NCI-H82 treated with DMSO at 0.1 percent for 48 hours (cell line): ENCODE data around the gene DTWD1.
A peak's percentile ranks its signal among the peaks of the same experiment; 100 is the strongest.
"Not testable (repeated sequence)": the region's sequence is repeated elsewhere in the genome, so short reads cannot be mapped to it uniquely, and the experiment has no call there.

Experiments
- DNase-seq: peaks from one replicate; lab custom pipeline; 2025; ENCODE audit not compliant: unreplicated experiment; lab: John Stamatoyannopoulos, UW

Gene DTWD1

DNA sequence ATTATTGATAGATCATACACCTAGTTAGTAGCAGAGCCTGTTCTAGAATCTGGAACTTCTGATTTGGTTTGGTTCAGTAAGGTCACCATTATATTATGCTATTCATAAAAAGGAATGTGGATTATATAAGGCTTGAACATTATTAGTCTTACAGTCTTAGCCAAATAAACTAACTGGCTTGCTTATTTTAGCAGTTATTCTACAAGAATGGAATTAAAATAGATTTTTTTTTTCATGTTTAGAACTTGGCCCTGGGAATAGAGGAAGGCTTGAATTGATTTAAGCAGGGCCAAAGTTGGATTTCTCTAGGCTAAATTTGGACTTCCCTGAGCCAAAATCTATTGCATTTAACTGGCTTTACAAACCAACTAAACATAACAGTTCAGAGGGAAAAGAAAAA is 24.4 kb downstream of the DTWD1 start:
- no peak for DNase-seq

DNA sequence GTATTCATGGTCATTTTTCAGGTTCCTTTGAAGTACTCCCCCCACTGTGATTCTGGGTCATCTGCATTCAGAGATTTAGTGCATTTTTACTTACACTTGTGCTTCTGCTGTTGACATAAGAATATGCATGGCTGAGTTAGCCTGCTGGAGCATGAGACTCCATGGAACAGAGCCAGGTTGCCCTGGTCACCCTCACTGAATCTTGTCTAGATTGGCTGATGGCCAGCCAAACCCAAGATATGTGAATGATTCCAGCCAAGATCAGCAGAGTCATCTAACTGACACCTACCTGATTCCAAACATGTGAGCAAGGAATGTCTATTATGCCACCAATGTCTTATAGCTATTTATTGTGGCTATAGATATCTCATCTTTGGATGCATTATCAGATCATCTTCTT is 25.1 kb downstream of the DTWD1 start:
- no peak for DNase-seq

DNA sequence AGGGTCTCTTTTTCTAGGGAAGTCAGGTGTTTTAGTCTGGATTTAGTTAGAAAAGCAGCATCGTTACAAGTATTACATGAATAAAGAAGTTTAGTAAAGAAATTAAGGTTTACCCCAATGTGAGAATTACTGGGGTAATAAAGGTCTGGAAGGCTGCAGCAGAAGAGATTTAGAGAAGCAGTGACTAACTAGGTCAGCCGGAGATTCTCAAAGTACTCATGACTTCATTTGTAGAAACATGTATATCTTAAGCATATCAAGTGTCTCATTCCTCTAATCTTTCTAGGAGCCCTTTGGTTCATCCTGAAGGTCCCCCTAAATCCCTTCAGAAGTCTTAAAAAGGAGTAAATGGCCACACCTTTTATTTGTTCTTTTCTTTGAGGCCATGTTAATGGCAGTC is 26.0 kb downstream of the DTWD1 start:
- DNase-seq: no peak

DNA sequence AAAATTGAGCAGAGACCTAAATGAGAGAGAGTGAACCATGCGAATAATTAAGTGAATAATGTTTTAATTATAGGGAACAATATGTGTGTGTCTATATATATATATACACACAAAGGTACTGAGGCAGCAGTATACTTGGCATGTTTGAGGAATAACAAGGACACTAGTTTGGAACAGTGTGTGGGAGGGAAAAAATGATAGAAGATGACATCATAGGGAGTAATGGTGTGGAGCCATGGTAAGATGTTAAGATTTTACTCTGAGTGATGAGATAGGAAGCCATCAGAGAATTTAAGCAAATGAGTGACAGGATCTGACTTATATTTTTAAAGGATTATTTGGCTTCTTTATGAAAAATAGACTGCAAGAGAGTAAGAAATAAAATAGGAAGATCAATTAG is 29.1 kb downstream of the DTWD1 start:
- DNase-seq: no peak

DNA sequence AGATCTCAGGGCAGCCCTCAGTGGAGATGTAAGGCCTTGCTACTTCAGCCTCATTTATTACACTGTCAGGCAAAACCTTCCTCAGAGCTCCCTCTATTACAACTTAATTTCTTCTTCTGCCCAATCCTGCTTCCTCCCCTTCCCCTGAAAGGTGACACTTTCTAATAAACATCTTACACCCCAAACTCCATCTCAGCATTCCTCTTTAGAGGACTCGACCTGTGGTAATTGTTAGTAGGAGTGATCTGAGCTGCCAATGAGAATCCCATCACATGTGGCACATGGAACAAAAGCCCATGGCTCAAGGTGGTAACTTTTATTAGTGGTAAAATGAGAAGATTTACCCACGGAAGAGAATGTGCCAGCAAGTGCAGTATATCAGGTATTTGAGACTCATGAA is 29.8 kb downstream of the DTWD1 start:
- no peak for DNase-seq

DNA sequence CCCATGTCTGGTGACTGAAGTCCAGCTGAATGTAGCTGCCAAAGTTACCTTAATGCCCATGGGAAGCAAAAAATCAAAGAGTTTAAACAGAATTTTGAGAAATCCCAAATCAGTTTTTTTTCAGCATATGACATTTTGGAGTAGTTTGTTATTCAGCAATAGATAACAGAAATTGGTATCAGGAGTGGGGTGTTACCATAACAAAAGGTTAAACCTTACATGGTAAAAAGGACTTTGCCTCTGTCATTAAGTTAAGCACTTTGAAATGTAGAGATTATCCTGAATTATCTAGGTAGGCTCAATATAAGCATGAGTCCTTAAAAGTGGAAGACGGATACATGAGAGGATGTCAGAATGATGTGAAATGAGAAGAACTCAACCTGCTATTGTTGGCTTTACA is 32.1 kb downstream of the DTWD1 start:
- no peak for DNase-seq

DNA sequence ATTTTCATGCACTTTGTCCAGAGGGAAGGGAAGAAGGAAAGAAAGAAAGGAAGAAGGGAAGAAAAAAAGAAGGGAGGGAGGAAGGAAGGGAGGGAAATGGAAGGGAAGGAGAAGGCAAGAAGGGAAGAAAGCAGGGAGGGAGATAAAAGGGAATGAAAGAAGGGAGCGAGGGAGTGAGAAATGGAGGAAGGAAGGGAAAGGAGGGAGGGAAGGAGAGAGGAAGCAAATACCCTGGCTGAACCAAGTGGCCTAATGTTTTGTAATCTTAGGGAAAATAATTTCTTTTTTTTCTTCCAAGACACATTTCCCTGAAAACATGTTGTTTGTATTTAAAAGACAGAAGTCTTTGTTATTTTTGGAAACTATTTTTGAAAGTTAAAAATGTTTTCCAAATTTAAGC is 35.9 kb downstream of the DTWD1 start:
- no peak for DNase-seq

DNA sequence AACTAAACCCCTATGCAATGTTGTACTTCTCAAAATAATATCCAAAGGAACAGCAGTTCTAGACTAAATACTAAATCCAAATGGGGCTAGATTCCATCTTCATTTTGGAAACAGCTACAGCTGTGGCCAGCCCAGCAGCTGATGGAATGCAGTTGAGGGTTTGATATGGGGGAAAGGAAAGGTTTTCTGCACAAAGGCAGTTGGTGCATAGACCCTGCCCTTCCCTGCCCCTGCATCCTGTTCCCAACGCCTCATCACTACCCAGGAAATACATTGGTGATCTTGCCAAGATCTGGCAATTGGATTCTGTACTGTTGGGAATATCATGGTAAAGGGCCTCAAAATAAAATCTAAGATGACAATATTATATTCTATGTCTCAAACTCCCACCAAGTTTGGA is 43.9 kb downstream of the DTWD1 start:
- no peak for DNase-seq

DNA sequence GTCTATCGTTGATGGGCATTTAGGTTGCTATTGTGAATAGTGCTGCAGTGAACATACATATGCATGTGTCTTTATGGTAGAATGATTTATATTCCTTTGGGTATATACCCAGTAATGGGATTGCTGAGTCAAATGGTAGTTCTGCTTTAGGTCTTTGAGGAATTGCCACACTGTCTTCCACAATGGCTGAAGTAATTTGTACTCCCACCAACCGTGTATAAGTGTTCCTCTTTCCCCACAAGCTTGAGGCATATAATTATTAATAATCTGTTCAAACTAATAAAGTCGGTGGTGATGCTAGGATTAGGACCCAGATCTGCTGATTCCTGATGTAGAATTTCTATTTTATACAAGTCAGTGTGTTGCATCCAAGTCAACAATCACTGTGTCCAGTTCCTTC is 45.6 kb downstream of the DTWD1 start:
- DNase-seq: not testable (repeated sequence)

DNA sequence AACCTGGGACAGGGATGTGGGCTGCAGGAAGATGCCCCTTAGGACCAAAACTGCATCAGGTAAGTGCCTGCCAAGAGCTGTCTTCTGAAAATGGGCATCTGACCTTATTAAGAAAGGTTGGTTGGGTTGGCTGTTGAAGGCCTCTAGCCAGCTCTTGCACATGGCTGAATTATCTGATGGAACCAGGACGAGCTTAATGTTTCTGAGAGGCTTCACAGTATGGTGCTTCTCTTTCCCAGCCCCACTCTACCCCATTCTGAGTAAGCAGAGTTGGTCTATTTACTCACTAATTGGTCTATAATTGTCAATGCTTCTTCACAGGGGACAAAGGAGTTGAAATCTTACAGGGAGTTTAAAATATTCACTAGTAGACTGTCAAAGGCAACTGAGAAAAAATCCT is 48.4 kb downstream of the DTWD1 start:
- no peak for DNase-seq

DNA sequence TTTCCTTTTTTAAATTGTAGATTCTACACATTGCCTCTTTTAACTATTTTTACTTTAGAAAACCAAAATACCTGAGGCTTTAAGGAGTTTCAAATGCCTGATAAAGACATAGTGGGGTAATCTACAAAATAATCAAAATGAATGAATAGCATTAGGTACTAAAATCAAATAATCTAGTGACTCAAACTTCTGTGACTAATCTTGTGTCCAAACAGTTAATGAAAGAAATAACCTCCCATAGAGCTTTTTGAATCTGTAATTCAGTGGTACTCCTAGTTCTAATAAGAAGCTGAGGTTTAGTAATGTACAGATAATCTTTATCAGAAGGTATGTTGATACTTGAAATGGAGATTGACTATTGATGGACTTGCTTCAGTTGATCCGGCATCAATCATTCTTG is 53.0 kb downstream of the DTWD1 start:
- no peak for DNase-seq

DNA sequence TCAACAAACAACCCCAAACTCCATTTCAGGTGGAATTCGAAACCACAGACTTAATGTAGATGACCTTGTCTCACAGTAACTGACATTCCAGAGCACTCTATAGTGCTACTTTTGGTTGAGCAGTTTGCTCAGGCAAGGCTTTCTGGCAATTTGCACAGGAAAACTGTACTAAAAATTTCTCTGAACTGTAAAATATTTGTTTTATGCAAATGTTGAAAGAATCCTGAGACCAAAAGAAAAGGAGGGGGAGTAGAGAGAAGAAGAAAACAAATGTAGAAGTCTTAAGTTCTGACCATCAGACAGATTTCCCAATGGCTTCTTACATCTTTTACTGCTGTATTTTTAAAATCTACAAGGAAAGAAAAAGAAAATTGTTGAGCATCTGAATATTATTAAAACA is 53.5 kb downstream of the DTWD1 start:
- DNase-seq: no peak

DNA sequence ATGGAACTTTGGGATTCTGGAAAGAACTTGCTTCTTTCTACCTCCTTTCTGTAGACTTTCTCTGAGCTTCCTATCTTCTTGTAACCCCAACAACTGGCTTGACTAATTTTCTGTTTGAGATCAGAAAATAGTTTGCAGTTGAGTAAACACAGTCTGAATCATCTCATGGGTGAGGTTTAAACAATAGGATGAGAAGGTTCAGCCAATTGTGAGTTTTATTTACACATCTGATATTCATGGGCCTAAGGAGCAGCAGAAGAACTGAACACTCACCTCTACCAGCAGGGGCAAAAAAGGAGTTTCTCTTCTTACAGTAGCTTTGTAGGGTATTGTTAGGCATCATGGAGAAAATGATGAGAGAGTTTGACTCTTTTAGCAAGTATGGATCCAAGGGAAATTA is 54.2 kb downstream of the DTWD1 start:
- DNase-seq: no peak

DNA sequence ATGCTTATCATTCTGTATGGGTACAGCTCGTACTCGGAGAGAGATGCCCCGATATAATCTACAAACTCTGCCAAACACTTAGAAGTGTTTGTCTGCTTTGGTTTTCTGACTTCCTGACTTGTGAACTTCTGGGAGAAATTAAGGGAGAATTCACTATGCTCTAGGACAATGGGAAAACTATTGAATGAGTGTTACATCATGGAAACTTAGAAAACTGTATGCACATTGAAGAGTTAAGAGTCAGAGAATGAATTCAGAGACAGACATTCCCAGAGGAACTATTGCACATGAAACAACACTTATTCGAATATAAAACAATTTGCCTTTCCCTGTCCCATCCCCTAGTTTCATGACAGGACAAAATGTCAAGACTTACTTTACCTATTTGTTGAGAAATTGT is 57.8 kb downstream of the DTWD1 start:
- no peak for DNase-seq

DNA sequence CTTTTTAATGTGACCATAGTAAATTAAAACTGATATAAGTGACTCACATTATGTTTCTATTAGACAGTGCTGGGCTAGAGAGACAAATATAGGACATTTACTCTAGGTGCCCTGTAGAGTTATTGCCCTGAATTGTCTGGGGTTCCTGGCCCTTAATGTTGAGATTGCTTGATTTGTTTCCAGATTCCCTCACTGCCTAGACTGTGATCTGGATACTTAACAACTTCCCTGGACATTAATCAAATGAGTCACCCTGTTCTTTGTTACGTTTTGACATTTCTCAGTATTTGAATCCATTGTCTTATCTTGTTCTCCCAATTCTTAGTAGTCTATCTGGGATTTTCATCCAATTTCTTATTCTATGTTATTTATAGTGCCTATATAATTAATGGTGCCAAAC is 65.8 kb downstream of the DTWD1 start:
- DNase-seq: no peak

DNA sequence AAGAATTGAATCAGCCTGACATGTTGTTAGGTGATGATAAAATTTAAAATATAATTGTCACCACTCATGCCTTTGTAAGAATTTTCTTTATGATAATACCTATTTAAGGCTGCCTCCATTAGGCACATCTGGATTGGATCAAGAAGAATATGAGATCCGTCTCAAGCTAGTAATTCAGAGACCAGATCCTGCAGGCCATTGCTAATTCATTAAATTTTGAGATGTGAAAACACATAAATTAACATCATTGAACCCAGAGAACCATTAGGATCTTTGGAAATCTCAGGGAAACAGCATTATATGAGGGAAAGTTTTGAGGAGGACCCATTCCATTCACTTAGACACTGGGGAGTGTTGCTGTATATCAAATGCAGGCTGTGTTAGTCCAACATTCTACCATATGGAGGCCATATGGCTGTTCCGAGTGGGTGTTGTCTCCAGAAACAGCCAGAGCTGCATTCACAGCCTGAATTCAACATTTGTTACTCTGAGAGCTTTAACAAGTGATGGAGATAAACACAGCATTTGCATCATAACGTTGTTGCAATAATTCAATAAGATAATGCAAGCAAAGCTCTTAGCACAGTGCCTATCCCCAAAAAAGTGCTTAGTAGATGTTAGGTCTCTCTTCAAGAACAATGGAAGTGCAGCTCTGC is 67.4 kb downstream of the DTWD1 start:
- no peak for DNase-seq

DNA sequence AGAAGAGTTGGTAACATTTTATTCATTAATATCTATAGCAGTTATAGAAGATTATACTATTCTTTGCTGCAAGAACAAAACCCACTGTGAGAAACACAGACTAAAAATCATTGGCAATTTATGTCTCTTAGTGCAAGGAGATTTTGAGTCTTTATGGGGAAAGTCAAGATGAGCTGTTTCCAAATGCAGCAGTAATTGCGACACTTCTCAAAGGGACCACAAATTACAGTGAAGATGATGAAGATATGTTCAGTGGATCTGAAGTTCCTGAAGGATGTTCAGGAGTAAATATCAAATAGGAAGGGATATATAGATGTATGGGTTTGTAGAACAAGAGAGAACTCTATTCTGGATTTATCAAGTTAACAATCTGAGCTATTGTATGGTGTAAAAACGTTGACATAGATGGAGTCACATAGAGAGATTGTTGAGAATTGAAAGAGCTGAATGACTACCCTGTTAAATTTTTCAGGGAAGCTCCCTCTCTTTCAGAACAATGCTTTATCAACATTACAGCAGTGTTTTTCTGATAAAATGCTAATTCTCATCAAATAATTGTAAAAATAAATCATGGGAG is 71.8 kb downstream of the DTWD1 start:
- DNase-seq: no peak

DNA sequence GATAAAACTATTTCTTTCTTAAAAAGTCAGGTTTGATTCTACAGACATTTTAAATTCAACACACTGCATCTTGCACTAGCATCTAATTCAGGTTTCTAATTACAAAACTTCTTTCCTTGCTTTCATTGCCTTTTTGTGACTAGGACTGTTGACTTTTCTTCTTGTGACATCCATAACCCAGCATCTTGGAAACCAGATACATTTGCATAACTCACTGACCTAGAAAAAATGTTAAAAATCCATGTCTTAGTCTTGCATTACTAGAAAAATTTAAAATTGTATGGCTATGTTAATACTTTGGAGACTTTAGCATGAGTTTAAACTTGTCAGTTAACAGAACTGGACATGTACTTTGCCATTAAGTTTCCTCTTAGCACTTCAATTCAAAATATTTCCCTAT is 72.7 kb downstream of the DTWD1 start:
- DNase-seq: no peak

DNA sequence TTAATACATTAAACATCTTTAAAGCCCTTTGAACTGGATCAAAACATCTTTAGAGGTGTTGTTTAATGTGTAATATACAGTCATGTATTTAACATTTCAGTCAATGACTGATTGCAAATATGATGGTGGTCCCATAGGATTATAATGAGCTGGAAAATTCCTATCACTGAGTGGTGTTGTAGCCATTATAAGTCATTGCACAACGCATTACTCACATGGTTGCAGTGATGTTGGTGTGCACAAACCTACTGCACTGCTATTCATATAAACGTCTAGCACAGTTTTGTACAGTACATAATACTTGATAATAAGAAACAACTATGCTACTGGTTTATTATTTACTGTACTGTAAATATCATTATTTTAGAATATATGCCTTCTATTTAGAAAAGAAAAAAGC is 75.6 kb downstream of the DTWD1 start:
- DNase-seq: no peak

DNA sequence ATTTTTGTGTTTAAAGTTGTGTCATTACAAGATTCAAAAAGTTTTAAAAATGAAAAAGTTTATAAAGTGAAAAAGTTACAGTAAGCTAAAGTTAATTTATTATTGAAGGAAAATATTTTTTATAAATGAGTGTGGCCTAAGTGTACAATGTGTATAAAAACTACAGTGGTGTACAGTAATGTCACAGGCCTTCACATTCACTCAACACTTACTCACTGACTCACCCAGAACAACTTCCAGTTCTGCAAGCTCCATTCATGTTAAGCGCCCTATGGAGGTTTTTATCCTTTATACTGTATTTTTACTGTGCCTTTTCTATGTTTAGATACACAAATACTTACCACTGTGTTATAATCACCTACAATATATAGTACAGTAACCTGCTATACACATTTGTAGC is 76.3 kb downstream of the DTWD1 start:
- no peak for DNase-seq

DNA sequence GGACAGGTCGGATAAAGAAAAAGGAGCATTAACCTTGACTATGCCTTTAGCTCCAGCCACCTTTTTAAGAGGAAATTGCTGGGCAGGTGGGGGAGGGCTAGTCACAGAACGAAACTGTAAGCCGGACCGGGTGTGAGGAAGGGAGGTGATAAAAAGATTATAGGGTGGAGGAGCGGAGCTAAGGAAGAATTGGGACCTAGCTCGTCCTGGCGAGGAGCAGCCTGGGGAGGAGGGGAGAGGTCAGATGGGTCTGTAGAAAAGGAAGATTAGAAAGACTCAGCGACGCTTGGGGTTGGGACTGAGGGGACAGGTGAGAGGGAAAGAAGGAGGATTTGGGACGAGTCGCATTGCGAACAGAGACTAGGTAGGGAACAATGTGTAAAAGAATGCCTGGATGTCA is 82.1 kb downstream of the DTWD1 start:
- peak; percentile 2 for DNase-seq
